ENCODE results near the gene CHST11.

The CHST11 gene

DNA sequence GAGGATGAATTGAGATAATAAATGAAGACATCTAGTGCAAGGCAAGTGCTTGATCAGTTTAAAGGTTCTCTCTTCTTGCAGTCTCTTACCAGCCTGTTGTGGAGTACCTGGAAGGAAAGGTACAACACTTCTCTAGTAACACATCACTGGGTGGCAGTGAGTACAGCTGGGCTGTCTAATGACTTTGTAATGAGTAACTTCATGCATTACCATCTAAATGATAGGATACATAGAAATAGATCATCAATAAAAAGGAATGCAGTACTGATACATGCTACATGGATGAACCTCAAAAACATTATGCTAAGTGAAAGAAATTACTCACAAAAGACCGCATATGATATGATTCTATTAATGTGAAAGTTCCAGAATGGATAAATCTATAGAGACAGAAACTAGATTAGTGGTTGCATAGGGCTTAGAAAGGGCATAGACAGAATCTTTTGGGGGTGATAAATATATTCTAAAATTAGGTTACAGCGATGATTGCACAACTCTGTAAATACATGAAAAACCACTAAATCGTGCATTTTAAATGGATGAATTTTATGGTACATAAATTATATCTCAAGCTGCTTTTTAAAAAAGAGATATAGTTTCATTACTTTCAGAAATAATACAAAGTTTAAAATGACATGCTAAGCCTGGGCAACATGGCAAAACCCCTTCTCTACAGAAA, 224.4 kb downstream of the CHST11 start:
- DNase-seq: no peak

DNA sequence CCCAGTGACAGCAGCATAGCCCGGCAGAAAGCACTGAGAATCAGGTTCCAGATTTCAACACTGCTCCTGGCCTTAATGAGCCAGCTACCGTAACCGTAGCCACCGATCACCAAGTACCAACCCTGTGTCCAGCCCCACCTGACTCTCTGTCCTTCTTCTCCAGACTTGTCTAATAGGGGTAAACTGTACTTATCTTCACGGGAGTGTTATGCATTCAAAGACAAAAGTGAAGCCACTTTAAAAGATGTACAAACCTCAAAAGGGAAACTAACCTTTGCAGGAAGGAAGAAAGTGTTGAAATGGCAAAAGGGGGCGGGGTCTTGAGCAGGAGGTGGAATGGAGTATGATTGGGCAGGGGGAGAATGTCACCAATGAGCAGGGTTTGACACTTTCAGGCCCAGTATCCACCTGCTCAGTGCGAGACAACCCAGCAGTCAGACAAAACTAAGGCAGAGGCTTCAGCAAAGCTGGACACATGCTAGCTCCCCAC, 226.1 kb downstream of the CHST11 start:
- no peak for DNase-seq

DNA sequence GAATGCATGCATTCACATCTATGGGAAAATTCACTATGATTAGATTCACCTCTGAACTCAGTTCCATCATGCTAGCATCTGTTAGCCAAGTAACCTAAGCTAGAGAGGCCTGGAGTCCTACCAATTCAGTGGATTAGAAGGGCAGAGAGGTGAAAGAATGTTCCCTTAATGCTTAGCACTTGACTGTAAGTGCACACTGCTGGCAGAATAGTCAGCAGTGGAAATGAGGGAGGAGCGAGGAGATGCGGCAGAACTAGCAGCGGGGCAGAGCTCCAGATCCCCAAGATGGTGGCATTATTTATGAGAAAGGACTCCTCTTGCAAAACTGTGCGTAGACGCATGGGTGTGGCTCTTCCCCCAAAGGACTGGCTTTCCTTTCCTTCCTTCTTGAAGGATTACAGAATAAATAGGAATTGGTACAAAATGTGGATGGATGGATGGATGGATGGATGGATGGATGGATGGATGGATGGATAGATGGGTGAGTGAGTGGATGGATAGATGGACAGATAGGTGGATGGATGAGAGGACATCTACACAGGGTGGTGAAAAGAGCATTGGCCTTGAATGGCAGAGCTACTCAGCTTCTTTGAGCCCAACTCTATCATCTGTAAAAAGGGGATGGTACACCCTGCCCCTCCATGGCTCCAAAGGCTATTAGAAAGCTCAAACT, 227.2 kb downstream of the CHST11 start:
- no peak for DNase-seq

DNA sequence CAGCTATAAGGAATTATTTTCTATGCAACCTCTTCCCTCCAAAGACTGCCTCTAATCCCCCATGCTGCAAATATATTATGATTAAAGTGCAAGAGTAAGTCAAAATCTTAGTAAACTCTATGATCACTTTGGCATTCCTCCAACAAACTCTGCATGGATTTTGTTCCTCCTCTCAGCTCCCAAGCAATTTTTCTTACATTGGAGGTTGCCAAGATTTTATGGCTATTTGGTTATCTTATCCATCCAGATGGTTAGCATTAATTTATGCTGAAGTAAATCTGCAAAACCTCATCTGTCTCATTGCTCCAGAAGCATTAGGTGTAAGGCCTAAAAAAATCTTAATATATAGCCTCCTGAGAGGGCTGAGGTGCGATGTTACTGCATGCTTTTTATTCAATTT, 228.1 kb downstream of the CHST11 start:
- DNase-seq: no peak

DNA sequence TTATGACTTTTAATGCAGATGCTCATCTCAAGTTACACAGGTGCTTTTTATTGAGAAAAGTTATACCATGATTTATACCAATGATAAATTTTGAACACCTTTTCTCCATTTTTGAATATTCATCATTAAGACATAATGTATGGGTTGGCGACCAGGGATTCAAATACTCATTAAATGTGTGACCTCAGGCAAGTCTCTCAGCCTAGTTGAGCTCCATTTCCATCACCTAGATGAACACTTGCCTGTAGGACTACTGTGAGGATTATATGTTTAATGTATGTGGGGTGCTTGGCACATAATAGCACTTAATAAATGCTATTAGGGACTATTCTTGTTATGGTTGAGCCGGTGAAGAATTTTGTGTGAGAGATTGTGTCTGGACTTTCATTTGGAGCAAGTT, 228.6 kb downstream of the CHST11 start:
- DNase-seq: no peak

DNA sequence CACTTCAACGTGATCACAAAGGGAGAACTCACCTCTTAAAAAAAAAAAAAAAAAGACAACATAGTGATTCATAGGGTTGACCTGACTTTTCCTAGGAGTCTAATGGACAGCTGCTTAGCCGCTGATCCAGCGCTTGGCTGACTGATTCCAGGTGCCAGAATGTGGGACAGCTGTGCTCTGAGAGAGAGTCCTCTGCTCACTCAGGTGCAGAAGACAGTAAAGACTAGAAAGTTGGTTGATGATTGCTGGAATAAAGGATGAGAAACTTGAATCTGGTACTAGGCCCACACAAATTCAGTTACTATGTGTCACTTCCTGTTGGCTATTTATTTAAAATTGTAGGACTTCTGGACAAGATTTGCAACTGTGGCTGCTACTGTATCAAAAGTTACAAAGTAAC, 229.4 kb downstream of the CHST11 start:
- no peak for DNase-seq

DNA sequence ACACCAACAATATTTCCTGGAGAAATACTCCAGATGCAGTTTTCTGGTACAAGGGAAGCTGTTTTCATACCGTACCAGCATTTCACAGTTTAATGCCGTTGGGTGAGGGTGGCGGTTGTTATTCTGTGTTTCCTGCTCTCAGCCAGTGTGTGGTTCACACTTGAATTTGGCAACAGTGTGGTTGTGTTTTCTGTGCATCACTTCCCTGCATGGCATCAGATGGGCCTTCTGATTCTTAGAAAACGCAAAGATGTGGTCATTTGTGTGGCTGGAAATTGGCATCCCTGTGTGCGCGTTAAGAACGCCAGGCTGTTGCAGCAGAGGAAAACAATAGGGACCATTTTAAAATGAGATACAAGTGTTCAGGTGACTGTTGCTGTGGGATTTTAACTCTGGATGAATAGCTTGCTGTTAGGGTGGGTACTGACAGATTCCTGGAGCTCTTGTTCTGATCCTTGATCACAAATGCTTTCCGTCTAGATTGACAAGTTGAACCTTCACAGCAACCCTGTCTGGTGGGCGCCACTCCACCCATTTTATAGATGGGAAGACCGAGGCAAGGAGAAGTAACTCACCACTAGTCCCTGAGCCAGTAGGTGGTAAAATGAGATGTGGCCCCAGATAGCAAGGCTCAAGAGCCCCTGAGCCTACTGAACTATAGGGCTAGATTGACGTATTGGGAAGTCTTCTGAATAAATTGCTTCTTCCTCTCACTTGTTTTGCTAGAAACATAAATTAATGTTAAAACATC, 231.2 kb downstream of the CHST11 start:
- no peak for DNase-seq

DNA sequence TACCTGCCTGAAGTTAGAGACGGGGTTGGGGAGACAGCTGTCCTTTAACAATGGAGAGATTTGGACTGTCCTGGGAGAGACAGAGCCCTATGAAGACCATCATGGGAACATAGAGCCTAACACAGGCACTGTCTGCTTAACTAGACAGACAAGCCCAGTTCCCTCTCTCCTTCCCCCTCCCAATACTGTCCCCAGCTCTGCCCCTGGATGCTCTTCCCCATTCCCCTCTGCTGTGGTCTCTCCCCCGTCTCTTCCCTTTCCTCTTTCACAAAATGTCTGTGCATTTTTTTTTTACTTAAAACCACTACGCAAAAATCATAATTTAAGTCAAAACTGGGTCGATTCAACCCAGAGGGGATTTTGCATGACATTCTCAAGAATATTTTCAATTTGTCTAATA, 232.9 kb downstream of the CHST11 start:
- no peak for DNase-seq

DNA sequence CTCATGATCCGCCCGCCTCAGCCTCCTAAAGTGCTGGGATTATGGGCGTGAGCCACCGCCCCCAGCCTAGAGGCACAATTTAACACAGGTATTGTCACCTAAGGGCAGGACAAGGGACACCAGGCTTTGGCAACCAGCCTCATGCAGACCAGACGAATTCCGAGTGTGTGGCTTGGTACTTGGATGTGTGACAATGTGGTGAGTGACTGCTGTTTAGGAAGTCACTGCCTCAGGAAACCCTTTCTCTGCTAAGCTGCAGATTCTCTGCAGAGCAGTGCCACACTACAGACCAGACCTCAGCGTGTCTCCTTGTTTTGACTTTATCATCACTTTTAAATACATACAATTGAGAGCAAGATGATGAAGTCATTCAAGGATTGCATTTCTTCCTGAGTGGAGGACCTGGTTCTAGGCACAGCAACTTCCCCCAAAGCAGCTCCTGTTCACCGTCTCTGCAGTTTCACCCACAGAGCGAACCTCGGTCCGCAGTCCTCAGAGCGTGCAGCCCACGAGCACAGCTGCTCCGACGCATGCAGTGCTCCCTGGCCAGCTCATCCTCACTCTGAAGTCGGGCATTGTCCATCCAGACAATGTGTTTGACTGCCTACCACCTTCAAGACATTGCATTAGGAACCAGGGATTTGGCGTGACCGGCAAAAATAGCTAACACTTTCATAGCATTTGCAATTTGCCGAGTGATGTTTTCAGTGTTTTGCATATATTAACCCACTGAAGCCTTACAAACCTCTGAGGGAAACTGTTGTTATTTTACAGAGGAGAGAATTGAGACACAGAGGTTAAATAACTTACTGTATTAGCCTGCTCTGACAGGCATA, 235.2 kb downstream of the CHST11 start:
- no peak for DNase-seq

DNA sequence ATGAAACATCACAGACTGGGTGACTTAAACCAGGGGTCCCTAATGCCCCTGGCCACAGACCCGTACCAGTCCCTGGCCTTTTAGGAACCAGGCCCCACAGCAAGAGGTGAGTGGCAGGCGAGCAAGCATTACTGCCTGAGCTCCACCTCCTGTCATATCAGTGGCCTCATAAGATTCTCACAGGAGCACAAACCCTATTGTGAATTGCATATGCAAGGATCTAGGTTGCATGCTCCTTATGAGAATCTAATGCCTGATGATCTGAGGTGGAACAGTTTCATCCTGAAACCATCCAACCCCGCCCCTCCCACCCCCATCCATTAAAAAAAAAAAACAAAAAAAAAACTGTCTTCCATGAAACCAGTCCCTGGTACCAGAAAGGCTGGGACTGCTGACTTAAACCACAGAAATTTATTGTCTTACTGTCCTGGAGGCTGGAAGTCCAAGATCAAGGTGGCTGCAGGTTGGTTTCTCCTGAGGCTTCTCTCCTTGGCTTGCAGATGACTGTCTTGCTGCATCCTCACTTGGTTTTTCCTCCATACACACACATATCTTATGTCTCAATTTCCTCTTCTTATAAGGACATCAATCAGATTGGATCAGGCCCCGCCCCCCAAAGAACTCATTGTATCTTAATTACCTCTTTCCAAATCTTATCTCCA, 235.9 kb downstream of the CHST11 start:
- no peak for DNase-seq

DNA sequence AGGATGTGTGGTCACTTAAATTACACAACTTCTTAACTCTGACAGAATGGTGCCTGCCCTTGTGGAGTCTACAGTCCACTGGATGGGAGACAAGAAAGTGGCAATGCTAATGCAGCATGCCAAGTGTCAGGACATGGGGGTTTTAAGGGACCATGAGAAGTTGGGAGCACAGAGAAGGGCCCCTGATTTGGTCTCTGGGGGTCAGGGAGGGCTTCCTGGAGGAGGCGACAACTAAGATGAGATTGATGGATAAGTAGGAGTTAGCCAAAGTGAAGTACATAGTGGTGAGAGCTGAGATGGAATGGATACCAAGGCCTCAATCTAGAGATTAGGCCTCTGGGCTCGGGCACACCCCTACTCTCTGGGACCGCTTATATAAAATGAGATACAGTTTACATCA, 236.7 kb downstream of the CHST11 start:
- no peak for DNase-seq

DNA sequence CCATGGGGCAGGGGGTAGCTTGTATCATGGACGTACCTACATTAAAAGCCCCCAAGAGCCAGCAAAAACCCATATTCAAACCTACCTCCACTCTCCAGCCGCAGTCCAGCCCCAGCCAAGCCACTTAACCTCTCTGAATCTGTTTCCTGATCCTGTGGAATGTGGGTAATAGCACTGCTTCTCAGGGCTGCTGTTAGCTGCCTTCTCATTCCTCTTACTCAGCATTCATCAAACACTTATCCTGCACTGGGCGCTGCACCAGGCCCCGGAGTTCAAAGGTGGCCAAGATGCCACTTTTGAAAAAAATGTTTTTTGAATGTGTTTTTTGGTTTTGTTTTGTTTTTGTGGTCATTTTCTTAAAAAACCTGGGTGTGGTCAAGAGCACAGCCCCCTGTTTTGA, 237.4 kb downstream of the CHST11 start:
- no peak for DNase-seq

DNA sequence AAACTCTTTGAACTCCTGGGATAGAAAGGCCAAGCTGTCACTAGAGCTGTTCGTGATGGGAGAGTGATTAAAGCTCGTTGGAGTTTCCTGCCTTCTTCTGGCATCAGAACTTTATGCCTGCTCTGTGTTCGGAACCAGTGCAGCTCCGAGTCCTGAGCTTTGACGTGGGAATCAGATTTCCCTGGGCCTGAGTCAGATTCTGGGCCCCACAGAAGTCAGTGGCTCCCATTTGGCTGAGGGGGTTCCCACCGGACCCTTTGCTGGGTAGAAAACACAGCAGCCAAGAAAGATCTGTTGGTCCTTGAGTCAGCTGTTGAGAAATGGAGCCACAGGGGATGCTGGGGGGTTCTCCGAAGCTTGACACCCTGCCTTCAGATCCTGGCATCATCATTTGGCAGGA, 238.0 kb downstream of the CHST11 start:
- DNase-seq: no peak

DNA sequence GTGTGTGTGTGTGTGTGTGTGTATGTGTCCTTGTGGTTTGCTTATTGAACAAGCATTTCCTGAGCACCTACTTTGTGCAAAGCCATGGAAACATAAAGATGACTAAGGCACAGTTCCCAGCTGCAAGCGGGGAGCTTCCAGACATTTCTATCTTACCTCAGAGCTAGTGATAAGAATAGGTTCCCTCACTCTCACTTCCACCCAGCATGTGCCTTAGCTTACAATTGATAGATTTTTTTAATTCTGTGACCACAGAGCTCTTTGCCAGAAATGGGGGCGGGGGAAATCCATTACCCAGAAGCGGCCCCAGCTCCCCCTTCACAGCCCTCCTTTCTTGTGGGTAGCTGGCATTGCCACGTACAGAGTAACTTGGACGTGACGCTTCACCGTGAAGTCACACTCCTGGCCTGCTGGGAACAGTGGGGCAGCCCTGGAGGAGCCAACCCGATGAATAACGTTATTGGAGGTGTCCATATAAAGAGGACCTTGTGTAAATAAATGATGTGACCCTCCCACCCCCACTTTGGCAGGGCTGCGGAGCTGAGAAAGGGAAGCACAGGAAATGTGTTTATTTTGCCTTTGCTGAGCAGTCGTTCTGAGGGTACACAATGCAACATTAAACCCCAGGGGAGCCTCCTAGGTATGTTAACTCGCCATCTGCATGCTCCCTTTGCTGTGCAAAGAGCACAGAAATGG, 238.9 kb downstream of the CHST11 start:
- DNase-seq: no peak

DNA sequence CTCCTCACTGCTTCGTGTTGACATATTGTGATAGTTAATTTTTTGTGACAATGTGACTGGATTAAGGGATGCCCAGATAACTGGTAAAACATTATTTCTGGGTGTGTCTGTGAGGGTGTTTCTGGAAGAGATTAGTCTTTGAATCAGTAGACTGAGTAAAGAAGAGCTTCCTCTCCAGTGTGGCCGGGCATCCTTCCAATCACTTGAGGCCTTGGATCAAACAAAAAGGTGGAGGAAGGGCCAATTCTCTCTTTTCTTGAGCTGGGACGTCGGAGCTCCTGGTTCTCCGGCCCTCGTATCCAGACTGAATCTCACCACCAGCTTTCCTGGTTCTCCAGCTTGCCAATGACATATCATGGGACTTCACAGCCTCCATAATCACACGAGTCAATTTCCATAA, 240.4 kb downstream of the CHST11 start:
- no peak for DNase-seq

DNA sequence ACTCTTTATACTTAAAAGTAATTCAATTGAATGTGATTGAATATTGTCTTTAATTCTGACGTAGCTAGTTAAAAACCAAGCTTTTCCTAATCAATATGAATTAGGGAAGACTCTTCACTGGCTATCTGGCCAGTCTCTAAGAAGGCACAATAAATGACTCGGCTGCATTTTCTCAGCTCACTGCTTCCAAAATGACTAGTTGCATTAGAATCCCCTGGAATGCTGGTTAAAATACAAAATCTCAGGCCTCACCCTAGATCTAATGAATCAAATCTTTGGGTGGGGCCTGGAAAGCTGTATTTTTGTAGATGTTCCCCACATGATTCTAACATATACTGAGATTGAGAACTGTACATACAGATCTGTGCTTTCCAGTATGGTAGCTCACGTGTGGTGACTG, 242.1 kb downstream of the CHST11 start:
- DNase-seq: no peak

DNA sequence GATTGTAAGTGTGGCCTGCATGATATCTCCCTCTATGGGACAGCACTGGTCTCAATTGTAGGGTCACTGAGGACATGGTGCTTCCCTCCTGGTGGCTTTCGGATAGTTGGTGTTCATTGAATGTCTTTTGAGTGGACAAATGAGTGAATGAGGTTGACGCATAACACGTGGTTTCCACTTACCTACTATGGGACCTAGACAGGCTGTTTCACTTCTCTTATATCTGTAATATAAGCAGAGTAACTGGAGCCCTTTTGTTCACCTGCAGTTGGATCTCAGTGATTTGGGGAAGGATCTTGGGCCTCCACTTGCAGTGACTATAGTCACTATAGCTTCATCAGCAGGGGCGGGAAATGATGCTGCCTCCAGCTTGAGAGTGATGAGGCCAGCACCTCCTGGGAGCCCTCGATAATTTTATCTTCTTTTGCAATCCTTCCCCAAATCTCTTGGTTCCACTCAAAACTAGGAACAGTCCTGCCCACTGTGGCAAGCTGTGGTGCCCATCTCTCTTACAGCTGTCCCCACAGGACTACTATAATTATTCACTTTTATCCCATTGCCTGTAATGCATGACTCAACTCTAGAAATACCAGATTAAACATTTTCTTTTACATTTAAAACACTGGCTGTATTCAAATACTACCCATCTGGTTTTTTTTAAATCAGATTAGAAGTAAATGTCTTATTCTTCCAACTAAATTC, 242.9 kb downstream of the CHST11 start:
- no peak for DNase-seq

DNA sequence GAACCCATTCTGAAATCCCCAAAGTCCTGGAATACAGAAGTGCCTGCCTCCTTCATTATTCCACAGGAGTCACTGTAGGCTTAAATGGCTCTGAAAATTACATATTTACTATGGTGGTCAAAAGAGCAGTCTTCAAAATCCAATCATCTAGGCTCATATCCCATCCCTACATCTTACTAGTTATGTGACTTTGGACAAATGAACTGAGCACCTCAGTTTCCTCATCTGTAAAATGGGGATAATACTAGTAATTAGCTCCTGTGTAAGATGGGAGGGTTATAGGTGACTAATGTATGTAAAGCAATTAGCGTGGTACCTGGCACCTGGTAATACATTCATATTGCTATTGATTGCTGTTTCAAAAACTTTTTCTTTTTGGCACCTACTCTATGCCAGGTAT, 243.6 kb downstream of the CHST11 start:
- DNase-seq: no peak

DNA sequence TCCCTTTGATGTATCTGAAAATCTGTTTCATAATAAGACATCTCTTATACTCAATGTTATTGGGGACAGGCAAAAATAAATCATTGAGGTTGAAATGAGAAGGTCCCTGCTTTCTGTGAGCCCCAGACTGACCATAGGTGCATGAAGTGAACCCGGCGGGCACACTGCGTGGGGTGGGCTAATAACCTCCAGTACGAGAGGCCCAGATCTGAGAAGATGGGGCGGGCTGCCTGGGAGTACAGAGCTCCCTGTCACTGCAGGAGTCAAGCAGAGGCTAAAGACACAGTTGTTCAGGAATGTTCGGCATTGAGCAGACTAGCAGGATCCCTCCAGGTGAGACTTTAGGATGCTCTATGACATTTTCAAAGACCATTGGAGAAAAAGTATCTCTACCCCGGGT, 244.6 kb downstream of the CHST11 start:
- no peak for DNase-seq

DNA sequence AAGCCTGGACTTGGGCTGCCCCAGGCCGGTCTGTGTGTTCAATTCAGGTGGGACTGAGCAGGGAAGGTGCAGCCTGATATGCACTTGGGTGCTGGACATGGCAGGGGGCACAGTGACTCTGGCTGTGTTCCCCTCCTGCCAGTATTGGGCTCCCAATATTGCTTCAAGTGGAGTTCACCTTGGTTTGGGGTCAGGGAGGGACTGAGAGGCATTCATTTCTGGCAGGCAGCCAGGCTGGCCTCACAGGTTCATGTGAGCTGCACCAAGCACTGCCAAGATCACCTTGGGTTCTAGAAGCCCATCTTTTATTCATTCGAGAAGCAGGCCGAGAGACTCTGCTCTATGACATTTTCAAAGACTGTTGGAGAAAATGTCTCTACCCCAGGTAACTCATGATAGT, 245.0 kb downstream of the CHST11 start:
- DNase-seq: no peak

DNA sequence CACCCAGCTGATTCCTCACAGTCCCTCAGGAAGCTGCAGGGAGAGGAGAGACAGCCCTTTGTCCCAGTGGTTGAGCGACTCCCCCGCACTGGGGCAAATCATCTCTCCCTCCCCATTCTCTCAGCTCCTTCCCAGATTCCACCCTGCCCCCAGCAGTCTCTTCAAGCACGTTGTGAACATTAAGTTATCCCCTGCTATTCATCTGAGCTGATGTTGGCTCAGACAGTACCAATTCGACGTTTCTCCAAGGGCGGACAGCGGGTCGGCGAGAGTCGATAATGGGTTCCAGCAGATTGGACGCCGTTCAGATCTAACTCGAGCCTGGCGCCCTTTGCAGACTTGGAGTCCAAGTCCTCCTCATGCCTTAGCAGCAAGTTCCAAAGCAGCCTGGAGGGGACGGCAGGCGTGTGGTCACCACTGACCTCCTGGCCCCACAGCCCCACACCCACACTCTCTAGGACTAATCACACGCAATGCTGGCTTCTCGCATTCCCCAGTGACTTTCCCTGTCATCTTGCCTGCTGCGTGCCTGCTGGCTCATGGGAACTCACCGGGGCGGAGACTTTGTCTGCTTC, 245.9 kb downstream of the CHST11 start:
- DNase-seq: no peak
